ENCODE measurements around the gene FHOD1. TPM values are rescaled to one million over a fixed set of nuclear protein-coding genes. Genes with fewer than 3 reads are reported as not detected.

The FHOD1 gene
- total and polyA plus RNA-seq, 9 of the 15 experiments (the other 6 are each of a cell fraction or from before 2014, with no cell fraction given): 18.7 to 126 (median 32.3) TPM

DNA sequence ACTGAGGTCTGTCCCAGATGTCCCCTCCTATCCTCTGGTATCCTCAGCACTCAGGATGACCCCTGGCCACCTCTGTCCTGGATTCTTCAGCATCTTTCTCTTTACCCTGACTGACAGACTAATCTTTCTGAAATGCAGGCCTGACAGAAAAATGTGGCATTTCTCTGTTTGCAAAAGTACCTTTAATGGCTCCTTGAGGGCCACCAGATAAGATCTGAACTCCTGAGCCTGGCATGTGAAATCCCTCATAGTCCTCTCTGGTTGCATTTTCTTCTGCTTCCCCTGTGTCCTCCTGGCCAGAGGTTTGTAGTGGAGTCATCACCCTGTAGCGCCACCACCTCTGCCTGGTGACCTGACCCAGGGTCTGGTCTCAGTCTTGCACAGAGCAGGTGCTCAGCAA is 50.4 kb downstream of the FHOD1 start (continued):
- TF ChIP-seq, protein P1, sequence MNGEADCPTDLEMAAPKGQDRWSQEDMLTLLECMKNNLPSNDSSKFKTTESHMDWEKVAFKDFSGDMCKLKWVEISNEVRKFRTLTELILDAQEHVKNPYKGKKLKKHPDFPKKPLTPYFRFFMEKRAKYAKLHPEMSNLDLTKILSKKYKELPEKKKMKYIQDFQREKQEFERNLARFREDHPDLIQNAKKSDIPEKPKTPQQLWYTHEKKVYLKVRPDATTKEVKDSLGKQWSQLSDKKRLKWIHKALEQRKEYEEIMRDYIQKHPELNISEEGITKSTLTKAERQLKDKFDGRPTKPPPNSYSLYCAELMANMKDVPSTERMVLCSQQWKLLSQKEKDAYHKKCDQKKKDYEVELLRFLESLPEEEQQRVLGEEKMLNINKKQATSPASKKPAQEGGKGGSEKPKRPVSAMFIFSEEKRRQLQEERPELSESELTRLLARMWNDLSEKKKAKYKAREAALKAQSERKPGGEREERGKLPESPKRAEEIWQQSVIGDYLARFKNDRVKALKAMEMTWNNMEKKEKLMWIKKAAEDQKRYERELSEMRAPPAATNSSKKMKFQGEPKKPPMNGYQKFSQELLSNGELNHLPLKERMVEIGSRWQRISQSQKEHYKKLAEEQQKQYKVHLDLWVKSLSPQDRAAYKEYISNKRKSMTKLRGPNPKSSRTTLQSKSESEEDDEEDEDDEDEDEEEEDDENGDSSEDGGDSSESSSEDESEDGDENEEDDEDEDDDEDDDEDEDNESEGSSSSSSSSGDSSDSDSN (IDR thresholded peaks at IDR 0.05; ENCODE audit: borderline replicate concordance in 1 of 2, low read depth in 2 of 2, low read length in 2 of 2): no peak
- TF ChIP-seq ELK3 (CRISPR knock-in tag; IDR thresholded peaks at IDR 0.05): no peak
- TF ChIP-seq ZNF583 (CRISPR knock-in tag; IDR thresholded peaks at IDR 0.05): no peak
- TF ChIP-seq TARDBP (IDR thresholded peaks at IDR 0.05): no peak
- TF ChIP-seq RBM22 (IDR thresholded peaks at IDR 0.05; ENCODE audit: low read depth, low read length, poor library complexity, severe bottlenecking): no peak
- TF ChIP-seq ADNP (tag; IDR thresholded peaks at IDR 0.05): no peak

DNA sequence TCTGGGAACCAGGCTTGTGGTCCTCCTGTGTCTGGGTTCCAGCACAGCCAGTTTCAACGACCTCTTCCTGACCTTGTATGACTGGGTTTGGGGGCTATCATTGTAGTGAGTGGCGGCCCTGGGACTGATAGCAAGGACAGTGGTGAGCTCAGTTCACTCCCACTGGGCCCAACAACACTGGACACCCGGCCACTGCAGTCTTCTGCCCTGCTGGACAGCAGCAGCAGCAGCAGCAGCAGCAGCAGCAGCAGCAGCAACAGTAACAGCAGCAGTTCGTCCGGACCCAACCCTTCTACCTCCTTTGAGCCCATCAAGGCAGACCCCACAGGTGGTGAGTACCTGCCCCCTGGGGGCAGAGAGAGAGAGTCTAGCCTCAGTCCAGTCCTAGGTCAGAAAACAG is 51.6 kb downstream of the FHOD1 start:
- no peak for FAIRE-seq
- Histone ChIP-seq H2AFZ (ENCODE audit: low read depth, low read length) (no peak overlapping the region), H3K27me3 (ENCODE audit: control insufficient read depth in 2 of 2, insufficient read depth in 2 of 2, low read length in 2 of 2) (no peaks in the 10 kb centered on the region), H3K36me3 (ENCODE audit: control insufficient read depth, insufficient read depth, low read length) (peaks cover 75% of the 10 kb centered on the region), H3K79me2 (ENCODE audit: control insufficient read depth, insufficient read depth, low read length) (peaks cover 46% of the 10 kb centered on the region), H3K4me2 (ENCODE audit: insufficient read depth, low read length) (no peak overlapping the region), H3K9ac (ENCODE audit: insufficient read depth in 1 of 2, low read depth in 2 of 2, low read length in 2 of 2) (peak overlapping the region in 1 of 2 experiments; percentile 19; a peak in 2 of 4 replicates), H3K9me3 (replicated peaks; ENCODE audit: control insufficient read depth, insufficient read depth, low read depth, low read length) (no peaks in the 10 kb centered on the region), H3K27ac (ENCODE audit: extremely low read depth, low read depth, low read length) (no peak overlapping the region; the same call in 2 of the 3 replicates), H3K4me1 (replicated peaks in 1 of 2; ENCODE audit: control insufficient read depth in 2 of 2, insufficient read depth in 2 of 2, low read length in 2 of 2) (peaks cover 27 to 65% of the 10 kb centered on the region in 2 experiments), H3K4me3 (no peak overlapping the region), H4K20me1 (replicated peaks; ENCODE audit: control insufficient read depth, insufficient read depth, low read length) (no peaks in the 10 kb centered on the region), H3K9me1 (ENCODE audit: control insufficient read depth, insufficient read depth, low read length) (no peaks in the 10 kb centered on the region)
- intact Hi-C loops (cut with micrococcal nuclease) (no loop called here), in situ Hi-C loops (cut with MboI) (no loop called here)
- no peak for ATAC-seq
- DNase-seq (ENCODE audit: extremely low read depth in 1 of 4, low spot score in 3 of 4): peak in 1 of 4 experiments; percentile 34
- no TSS peak for BruUV-seq (replicated peaks)
- 70% methylated on average over 5 of the region's 5 CpGs for WGBS (ENCODE audit: insufficient coverage, low coverage, missing lambda C conversion rate)
- CTCF ChIA-PET (ENCODE audit: low intra/inter-chr PET ratio): no interaction called here
- POLR2A ChIA-PET: interaction anchor here (1.2 kb wide), 1 partner anchor 13 kb away, joined by 4 read pairs; no protein-coding TSS in a partner anchor
- TF ChIP-seq, protein P2, sequence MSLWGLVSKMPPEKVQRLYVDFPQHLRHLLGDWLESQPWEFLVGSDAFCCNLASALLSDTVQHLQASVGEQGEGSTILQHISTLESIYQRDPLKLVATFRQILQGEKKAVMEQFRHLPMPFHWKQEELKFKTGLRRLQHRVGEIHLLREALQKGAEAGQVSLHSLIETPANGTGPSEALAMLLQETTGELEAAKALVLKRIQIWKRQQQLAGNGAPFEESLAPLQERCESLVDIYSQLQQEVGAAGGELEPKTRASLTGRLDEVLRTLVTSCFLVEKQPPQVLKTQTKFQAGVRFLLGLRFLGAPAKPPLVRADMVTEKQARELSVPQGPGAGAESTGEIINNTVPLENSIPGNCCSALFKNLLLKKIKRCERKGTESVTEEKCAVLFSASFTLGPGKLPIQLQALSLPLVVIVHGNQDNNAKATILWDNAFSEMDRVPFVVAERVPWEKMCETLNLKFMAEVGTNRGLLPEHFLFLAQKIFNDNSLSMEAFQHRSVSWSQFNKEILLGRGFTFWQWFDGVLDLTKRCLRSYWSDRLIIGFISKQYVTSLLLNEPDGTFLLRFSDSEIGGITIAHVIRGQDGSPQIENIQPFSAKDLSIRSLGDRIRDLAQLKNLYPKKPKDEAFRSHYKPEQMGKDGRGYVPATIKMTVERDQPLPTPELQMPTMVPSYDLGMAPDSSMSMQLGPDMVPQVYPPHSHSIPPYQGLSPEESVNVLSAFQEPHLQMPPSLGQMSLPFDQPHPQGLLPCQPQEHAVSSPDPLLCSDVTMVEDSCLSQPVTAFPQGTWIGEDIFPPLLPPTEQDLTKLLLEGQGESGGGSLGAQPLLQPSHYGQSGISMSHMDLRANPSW (CRISPR knock-in tag; IDR thresholded peaks at IDR 0.05): no peak
- TF ChIP-seq, protein P3, sequence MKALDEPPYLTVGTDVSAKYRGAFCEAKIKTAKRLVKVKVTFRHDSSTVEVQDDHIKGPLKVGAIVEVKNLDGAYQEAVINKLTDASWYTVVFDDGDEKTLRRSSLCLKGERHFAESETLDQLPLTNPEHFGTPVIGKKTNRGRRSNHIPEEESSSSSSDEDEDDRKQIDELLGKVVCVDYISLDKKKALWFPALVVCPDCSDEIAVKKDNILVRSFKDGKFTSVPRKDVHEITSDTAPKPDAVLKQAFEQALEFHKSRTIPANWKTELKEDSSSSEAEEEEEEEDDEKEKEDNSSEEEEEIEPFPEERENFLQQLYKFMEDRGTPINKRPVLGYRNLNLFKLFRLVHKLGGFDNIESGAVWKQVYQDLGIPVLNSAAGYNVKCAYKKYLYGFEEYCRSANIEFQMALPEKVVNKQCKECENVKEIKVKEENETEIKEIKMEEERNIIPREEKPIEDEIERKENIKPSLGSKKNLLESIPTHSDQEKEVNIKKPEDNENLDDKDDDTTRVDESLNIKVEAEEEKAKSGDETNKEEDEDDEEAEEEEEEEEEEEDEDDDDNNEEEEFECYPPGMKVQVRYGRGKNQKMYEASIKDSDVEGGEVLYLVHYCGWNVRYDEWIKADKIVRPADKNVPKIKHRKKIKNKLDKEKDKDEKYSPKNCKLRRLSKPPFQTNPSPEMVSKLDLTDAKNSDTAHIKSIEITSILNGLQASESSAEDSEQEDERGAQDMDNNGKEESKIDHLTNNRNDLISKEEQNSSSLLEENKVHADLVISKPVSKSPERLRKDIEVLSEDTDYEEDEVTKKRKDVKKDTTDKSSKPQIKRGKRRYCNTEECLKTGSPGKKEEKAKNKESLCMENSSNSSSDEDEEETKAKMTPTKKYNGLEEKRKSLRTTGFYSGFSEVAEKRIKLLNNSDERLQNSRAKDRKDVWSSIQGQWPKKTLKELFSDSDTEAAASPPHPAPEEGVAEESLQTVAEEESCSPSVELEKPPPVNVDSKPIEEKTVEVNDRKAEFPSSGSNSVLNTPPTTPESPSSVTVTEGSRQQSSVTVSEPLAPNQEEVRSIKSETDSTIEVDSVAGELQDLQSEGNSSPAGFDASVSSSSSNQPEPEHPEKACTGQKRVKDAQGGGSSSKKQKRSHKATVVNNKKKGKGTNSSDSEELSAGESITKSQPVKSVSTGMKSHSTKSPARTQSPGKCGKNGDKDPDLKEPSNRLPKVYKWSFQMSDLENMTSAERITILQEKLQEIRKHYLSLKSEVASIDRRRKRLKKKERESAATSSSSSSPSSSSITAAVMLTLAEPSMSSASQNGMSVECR (CRISPR knock-in tag; IDR thresholded peaks at IDR 0.05): no peak
- TF ChIP-seq HOXB6 (CRISPR knock-in tag; IDR thresholded peaks at IDR 0.05; ENCODE audit: borderline replicate concordance): no peak
- no peak for TF ChIP-seq NBN (IDR thresholded peaks at IDR 0.05; ENCODE audit: low read depth)
- no peak for TF ChIP-seq ESRRA (IDR thresholded peaks at IDR 0.05; ENCODE audit: borderline replicate concordance, low read depth)

All from K562 (cell line).